Measurements from ENCODE around the gene FAAP100. TPM values are rescaled to one million over a fixed set of nuclear protein-coding genes. Genes with fewer than 3 reads are reported as not detected.

The FAAP100 gene
- total and polyA plus RNA-seq, 2 experiments from 2014 or later, result 51.2 to 65.6 TPM

GRCh38 chr17:81512562-81513371 is 39.4 kb downstream of the FAAP100 start, which contains the start of gene ACTG1:
Gene ACTG1 (minus strand): TSS chr17:81512799. CDS start chr17:81512354, 445 bp downstream.
- peak; percentile 92 to 95 for DNase-seq (ENCODE audit: low read depth in 1 of 2, low spot score in 1 of 2)
- Histone ChIP-seq H3K27me3 (no peaks in the 10 kb centered on the region), H3K4me3 (peak within 1 kb of the TSS; percentile 100), H3K4me1 (ENCODE audit: low read depth) (peaks cover 25% of the 10 kb centered on the region), H3K9me3 (ENCODE audit: low read depth) (no peaks in the 10 kb centered on the region), H3K27ac (peak within 1 kb of the TSS; percentile 100), H3K36me3 (peaks cover 35% of the 10 kb centered on the region)
- TF ChIP-seq CTCF (IDR thresholded peaks at IDR 0.05; ENCODE audit: low read depth, low read length), result no peak

GRCh38 chr17:81511804-81512561 is 40.2 kb downstream of the FAAP100 start:
- Histone ChIP-seq H3K9me3 (ENCODE audit: low read depth) (no peaks in the 10 kb centered on the region), H3K27ac (peak overlapping the region; percentile 100), H3K36me3 (peaks cover 35% of the 10 kb centered on the region), H3K4me1 (ENCODE audit: low read depth) (peaks cover 25% of the 10 kb centered on the region), H3K27me3 (no peaks in the 10 kb centered on the region), H3K4me3 (peak overlapping the region; percentile 100)
- TF ChIP-seq CTCF (IDR thresholded peaks at IDR 0.05; ENCODE audit: low read depth, low read length), result no peak
- peak; percentile 36 to 43 for DNase-seq (ENCODE audit: low read depth in 1 of 2, low spot score in 1 of 2)

GRCh38 chr17:81511554-81511803 is 40.7 kb downstream of the FAAP100 start:
- no peak for TF ChIP-seq CTCF (IDR thresholded peaks at IDR 0.05; ENCODE audit: low read depth, low read length)
- Histone ChIP-seq H3K36me3 (peaks cover 35% of the 10 kb centered on the region), H3K4me3 (peak overlapping the region; percentile 100), H3K9me3 (ENCODE audit: low read depth) (no peaks in the 10 kb centered on the region), H3K4me1 (ENCODE audit: low read depth) (peaks cover 20% of the 10 kb centered on the region), H3K27ac (peak overlapping the region; percentile 100), H3K27me3 (no peaks in the 10 kb centered on the region)
- peak in 1 of 2 donors; percentile 40 for DNase-seq (ENCODE audit: low read depth in 1 of 2, low spot score in 1 of 2)

- peak overlapping the region; percentile 100 for H3K27ac ChIP-seq
- peaks cover 15% of the 10 kb centered on the region for H3K4me1 ChIP-seq (ENCODE audit: low read depth)
- H3K4me3 ChIP-seq, result peak overlapping the region; percentile 100
- H3K9me3 ChIP-seq (ENCODE audit: low read depth), result no peaks in the 10 kb centered on the region
- H3K36me3 ChIP-seq, result peaks cover 35% of the 10 kb centered on the region
- TF ChIP-seq CTCF (IDR thresholded peaks at IDR 0.05; ENCODE audit: low read depth, low read length), result no peak
- DNase-seq (ENCODE audit: low read depth in 1 of 2, low spot score in 1 of 2), result peak; percentile 55 to 64
- no peaks in the 10 kb centered on the region for H3K27me3 ChIP-seq
Measured at GRCh38 chr17:81510785-81511553, 41.2 kb downstream of the FAAP100 start.

GRCh38 chr17:81509972-81510784 is 42.0 kb downstream of the FAAP100 start:
- Histone ChIP-seq H3K4me3 (peak overlapping the region; percentile 100), H3K27me3 (no peaks in the 10 kb centered on the region), H3K9me3 (ENCODE audit: low read depth) (no peaks in the 10 kb centered on the region), H3K36me3 (peaks cover 35% of the 10 kb centered on the region), H3K27ac (peak overlapping the region; percentile 100), H3K4me1 (ENCODE audit: low read depth) (peaks cover 9% of the 10 kb centered on the region)
- TF ChIP-seq CTCF (IDR thresholded peaks at IDR 0.05; ENCODE audit: low read depth, low read length), result no peak
- DNase-seq (ENCODE audit: low read depth in 1 of 2, low spot score in 1 of 2), result peak; percentile 43 to 49
